GM12864 (cell line): Measurements from ENCODE around the gene EFCAB13.
A peak's percentile ranks its signal among the peaks of the same experiment; 100 is the strongest.

Experiments
- DNase-seq: peaks from one replicate; pipeline ENCODE4 v3.0.0-alpha.2; 2011; ENCODE audit warnings: low read depth
- H3K4me3 ChIP-seq: 2 replicates; pipeline ENCODE4 v1.5.1; 2011; ENCODE audit warnings: mild to moderate bottlenecking, low read depth, low read length, control low read depth
- CTCF ChIP-seq: IDR thresholded peaks from 2 replicates; pipeline ENCODE4 v1.5.1; 2011; ENCODE audit warnings: low read depth, mild to moderate bottlenecking, moderate library complexity, low read length, control low read depth, inconsistent platforms; ENCODE audit errors: missing control alignments

The EFCAB13 gene

GRCh38 chr17:47301161-47301560 is 22.6 kb upstream of the EFCAB13 start:
- DNase-seq: no peak
- H3K4me3 ChIP-seq: no peak overlapping the region
- TF ChIP-seq CTCF: no peak

DNA sequence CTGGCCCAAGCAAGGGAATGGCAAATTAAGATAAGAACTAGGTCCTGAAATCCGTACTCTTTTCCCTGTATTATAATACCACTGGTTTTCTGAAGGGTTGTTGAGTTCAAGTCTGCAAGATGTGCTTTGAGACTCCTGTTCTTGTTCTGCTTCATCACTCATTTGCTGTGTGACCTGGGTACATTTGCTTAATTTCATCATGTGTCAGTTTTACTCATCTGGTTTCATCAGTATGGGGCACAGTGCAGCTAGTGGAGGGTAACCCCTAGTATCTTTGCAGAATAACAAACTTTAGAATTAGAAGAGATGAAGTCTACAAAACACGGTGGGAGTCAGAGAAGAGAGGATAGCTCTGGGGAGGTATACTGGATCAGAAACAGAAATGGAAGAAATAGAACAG is 21.9 kb upstream of the EFCAB13 start:
- no peak for TF ChIP-seq CTCF
- no peak for DNase-seq
- no peak overlapping the region for H3K4me3 ChIP-seq

DNA sequence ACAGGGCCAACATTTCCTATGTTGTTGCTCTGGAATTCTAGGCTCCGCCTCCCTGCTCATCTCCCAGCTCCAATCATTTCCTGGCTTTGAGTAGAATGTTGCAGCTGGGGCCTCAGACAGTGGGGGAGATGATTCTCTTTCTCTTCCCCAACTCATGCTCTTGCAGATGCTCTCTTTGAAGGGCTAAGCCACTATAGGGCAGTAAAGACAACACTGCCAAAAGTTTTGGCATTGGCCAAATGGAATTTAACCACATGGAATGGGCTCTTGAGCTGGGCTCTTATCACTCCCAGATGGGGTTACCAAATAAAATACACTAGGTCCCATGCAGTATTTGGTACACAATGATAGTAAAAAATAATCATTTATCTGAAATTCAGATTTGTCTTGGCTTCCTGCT is 19.6 kb upstream of the EFCAB13 start:
- DNase-seq: no peak
- H3K4me3 ChIP-seq: no peak overlapping the region
- TF ChIP-seq CTCF: no peak

GRCh38 chr17:47305302-47305923 is 18.3 kb upstream of the EFCAB13 start:
- no peak overlapping the region for H3K4me3 ChIP-seq
- no peak for TF ChIP-seq CTCF
- no peak for DNase-seq

DNA sequence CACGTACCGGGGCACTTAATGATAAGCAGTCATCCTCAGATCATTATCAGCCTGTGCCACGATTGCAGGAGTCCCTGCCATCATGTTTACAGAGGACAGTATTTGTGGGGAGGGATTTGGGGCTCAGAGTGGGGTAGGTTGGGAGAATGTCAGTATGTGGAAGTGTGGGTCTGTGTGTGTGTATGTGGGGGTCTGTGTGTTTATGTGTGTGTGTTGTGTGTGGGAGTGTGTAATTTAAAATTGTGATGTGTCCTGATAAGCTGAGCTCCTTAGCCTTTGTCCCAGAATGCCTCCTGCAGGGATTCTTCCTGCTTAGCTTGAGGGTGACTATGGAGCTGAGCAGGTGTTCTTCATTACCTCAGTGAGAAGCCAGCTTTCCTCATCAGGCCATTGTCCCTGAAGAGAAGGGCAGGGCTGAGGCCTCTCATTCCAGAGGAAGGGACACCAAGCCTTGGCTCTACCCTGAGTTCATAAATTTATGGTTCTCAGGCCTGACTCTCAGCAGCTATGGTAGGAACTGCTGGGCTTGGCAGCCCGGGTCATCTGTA is 13.5 kb upstream of the EFCAB13 start:
- TF ChIP-seq CTCF: no peak
- no peak for DNase-seq
- no peak overlapping the region for H3K4me3 ChIP-seq

DNA sequence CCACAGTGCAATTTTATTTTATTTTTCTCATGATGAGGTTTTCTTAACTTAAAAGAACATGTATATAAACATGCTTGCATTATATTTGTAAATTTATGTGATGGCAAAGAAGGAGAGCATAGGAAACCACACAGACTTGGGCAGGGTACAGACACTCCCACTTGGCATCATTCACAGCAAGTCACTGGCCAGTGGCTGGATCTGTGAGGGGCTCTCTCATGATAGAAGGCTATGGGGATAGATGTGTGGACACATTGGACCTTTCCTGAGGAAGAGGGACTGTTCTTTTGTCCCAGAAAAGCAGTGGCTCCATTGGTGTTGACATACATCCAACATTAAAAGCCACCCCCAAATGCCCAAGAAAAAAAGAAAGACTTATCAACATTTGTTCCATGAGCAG is 12.3 kb upstream of the EFCAB13 start:
- no peak overlapping the region for H3K4me3 ChIP-seq
- no peak for DNase-seq
- no peak for TF ChIP-seq CTCF

- peak; percentile 38 for DNase-seq
- TF ChIP-seq CTCF: peak; percentile 72
- H3K4me3 ChIP-seq: no peak overlapping the region
These were observed 8.1 kb upstream of the EFCAB13 start for GRCh38 chr17:47315451-47316266.
